ENCODE results near the gene NTSR1.
"Not testable (repeated sequence)": the region's sequence is repeated elsewhere in the genome, so short reads cannot be mapped to it uniquely, and the experiment has no call there.

The NTSR1 gene

GRCh38 chr20:62675156-62675876, 33.3 kb upstream of the NTSR1 start:
- no peak for DNase-seq

DNA sequence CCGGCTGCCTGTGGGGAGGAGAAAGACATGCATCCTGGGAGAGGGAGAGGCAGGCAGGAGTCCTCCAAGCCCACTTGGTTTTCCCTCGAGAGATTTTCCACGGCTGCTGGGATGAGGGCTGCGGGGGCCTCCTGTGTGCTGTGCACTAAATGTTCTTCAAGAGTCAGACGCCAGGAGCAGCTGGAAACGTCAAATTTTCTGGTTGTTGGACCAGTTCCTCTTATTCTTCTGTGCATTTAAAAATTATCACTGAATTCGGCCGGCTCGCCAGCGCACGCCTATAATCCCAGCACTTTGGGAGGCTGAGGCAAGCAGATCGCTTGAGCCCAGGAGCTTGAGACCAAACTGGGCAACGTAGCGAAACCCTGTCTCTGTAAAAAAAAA, 32.8 kb upstream of the NTSR1 start:
- DNase-seq, result no peak

GRCh38 chr20:62676976-62677375, 31.7 kb upstream of the NTSR1 start:
- no peak for DNase-seq

DNA sequence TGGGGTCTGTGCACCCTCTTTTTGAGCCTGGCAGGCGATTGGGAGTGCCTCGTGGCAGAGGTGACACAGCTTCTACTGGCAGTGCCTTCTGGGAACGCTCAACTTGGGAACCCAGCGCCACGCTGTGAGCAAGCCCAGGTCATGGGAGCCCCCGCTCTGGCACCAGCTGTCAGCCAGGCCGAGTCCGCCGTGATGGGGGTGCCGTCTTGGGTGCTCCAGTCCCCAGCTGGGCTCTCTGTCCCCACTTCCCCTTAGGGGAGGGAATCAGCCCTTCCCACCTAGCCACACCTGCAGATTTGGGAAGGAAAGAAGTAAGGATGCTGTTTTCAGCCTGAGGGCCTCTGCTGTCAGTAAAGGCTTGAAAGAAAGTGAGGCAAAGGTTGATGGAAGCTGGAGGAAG, 31.0 kb upstream of the NTSR1 start:
- no peak for DNase-seq

DNA sequence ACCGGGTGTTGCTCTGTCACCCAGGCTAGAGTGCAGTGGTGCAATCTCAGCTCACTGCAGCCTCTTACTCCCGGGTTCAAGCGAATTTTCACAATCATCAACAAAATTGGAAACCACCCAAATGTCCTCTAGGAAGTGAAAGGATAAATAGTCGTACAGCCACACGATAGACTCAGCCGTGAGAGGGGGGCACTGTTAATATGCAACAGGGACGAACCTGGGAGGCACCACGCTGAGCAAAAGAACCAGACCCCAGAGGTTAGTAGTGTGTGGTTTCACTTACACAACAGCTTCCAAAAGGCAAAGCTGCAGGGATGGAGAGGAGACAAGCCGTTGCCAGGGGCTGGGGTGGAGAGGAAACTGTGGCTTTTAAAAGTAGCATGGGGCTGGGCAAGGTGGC, 30.1 kb upstream of the NTSR1 start:
- no peak for DNase-seq

GRCh38 chr20:62679978-62680589, 28.6 kb upstream of the NTSR1 start:
- no peak for DNase-seq

DNA sequence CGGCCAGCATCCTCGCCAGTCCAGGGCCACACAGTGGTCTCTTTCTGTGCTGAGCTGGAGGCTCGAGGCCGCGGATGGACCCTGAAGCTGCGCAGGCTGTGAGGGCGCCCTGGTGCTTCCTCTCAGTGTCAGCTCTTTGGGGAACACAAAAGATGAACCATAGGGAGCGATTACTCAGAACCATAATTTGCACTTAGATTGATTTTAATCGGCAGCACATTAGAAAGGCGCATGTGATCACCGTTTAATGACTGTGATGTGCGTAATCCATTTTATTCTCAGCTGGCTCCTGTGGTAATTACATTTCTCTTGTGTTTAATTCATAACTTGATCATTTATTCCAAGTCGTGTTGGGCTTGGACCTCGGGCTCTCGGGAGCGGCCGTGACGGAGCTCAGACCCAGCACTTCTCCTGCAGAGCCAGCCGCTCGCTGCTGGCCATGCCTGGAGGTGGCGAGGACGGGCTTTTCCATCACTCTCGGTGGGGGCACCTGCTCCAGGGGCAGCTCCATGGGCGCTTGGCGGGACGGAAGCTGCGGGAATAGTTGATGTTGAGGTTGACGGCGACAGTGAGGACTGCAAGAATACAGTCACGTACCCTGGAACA, 25.6 kb upstream of the NTSR1 start:
- no peak for DNase-seq

GRCh38 chr20:62683660-62684322, 24.8 kb upstream of the NTSR1 start:
- DNase-seq, result not testable (repeated sequence)

GRCh38 chr20:62684981-62685380, 23.7 kb upstream of the NTSR1 start:
- no peak for DNase-seq

DNA sequence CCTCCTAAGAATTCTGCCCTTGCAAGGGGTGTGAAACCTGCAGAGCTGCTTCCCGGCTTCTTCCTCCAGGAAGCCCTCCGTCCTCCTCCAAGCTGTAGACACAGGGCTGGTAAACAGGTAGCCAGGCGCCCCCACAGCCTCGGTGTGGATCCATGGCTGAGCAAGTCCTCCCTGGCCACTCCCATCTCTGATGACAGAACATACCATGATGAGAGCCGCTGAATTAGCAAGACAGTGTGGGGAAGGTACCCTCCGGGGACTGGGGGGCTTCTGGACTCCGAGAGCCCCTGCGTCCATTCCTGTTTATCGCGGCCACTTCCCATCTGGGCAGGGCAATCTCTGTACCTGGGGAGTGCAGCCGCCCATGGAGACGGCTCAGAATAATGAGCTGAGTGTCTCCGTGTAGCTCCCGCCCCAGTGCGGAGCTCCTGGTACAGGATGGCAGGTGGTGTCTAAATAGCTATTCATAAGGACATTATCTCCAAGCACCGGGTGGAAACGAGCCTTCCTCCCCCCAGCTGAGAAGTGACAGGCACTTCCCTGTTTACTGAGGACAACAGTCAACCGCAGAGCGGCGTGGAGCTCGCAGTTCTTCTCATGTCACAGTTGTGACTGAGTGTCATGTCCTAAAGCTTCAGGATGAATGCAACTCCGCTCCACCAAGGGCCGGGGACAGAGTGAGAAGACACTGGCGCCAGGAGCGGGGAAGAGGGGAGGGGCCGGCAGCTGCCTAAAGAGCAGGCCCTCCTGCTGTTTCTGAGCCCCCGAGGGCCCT, 22.7 kb upstream of the NTSR1 start:
- DNase-seq, result peak; percentile 88

GRCh38 chr20:62686869-62687830, 21.5 kb upstream of the NTSR1 start:
- no peak for DNase-seq

DNA sequence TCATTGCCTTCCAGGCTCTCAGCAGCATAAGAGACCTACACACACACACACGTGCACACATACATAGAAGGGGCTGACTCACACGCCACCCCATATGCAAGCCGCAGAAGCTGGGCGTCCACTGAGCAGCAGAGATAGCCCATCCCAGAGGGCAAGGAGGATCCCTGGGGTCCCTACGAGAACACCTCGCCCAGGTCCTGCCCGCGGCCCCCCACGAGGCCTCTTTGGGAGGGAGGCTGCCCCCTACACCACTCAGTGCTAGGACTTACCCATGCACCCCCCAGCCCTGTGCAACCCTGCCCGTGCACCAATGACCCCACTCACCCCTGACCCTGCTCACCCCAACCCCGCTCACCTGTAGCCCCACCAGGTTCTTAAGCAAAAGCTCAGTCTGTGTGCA, 20.6 kb upstream of the NTSR1 start:
- no peak for DNase-seq

DNA sequence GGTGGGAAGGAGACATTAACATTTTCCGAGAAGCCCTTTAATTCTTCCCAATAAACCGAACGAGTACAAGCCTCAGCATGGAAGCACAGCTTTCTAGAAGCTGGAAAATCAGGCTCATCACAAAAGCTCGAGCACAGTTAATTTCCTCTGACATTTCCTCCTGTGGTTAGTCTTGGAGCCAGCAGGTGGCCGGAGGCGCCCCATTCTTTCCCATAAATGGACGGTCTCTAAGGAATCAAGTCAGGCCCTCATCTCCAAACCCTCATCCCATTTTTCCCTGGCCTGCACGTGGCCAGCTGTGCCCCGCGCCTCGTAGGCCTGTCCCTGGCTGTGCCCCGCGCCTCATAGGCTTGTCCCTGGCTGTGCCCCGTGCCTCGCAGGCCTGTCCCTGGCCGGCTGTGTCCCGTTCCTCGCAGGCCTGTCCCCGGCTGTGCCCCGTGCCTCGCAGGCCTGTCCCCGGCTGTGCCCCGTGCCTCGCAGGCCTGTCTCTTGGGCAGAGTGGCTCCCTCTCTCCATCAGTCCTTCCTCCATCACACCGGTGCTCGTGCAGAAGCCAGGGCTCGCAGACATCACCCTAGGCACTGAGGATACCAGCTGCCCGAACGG, 19.7 kb upstream of the NTSR1 start:
- no peak for DNase-seq

DNA sequence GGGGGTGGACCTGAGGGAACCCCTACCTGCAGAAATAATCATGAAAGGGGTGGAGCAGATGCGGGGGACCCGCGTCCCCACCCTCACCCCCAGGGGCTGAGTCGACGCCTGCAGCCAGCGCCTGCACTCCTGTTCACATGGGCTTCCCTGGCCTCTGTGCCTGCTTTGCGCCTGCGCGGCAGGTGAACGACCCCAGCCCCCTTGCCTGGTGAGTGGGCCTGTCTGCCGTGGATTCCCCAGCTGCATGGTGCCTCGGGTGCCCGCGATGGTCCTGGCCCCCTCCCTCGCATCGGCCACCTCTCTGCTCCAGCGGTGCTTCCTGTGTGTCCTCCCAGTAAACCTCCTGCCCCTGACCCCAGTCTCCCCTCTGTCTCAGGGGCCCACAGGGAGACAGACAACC, 18.8 kb upstream of the NTSR1 start:
- DNase-seq, result no peak

DNA sequence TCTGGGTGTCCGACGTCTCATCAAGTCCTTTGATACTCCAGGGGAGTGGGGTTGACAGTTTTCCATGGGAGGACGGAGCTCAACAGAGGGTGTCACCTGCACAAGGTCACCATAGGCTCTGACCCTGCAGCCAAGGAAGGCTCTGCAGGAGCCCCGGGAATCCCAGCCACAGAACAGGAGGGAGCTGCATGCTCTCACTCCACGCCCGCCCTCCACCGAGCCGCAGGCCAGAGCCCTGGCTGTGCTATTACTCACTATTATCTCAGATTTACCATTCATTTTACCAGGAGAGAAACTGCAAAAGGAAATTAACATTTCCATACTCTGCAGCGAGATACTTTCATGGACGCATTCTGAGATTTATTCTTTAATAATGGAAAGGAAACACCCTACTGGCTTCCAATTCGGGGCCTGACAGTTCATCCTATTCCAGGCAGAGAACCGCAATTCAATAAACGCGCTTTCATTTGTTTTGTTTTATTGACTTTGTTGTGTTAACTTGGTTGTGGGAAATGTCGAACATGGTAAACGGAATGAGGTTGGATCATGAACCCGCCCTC, 18.3 kb upstream of the NTSR1 start:
- DNase-seq, result no peak

GRCh38 chr20:62691487-62691886, 17.1 kb upstream of the NTSR1 start:
- no peak for DNase-seq

DNA sequence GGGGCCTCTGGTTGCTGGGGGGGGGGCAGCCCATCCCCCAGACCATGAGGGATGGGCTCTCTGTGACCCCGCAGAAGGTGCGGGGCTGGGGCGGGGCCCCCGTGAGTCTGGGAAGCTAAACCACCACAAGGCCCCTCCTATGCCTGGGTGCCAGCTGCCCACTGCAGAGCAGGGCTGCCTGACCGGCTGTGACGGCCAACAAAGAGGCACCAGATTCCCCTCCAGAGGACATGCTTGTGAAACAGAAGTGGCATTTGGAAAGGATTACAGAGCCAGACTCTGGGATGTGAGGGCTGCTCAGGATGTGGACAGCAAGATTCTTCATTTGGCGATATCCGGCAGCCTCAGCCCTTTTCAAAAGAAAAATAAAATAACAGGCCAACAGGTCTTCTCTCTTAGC, 16.5 kb upstream of the NTSR1 start:
- no peak for DNase-seq

DNA sequence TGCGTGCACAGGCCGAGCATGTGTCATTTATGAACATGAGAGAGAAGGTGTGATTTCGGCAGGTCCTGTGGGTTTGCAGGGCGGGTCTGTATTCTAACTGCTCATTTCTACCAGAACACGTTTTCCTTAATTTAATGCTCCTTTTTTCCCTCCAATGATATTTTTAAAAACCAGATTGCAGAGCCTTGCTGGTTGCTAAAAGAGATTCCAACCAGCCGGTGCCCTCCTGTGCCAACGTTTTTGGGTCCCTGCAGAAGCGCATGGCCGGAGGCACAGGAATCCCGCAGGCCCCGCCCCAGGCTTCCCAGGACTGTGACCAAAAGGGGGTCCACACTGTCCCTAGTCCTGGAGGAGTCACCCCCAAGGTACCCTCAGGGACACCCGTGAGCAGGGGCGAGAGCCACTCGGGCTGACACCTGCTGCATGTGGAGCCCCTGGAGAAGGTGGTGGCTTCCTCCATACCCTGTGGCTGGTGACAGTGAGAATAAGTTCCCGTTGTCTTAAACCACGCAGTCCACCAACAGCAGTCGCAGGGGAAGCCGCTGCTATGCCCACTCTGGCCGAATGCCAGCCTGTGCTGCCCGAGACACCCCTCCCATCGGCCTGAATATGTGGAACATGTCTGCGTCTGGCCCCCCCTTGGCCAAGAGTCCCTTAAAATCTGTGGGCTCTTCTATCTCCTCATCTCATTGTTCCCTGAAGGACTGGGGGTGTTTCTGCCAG, 15.7 kb upstream of the NTSR1 start:
- DNase-seq, result no peak

DNA sequence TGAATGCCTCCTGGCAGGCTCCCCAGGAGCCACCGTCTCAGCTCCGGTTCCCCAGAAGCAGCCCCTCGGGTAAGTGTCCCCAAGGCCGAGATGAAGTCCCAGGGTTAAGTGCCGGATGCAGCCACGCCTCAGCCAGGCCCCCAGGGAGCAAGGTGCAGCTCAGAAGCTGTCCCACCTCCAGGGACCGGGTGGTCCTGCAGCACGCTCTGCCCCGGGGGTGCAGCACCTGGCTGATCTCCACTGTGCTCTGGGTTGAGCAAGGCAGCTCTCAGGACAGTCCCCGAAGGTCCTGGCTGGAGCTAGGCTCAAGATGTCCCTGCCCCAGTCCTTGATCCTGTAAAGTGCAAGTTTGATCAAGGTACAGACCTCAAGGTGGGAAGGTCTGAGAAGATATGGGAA, 15.1 kb upstream of the NTSR1 start:
- DNase-seq, result no peak

DNA sequence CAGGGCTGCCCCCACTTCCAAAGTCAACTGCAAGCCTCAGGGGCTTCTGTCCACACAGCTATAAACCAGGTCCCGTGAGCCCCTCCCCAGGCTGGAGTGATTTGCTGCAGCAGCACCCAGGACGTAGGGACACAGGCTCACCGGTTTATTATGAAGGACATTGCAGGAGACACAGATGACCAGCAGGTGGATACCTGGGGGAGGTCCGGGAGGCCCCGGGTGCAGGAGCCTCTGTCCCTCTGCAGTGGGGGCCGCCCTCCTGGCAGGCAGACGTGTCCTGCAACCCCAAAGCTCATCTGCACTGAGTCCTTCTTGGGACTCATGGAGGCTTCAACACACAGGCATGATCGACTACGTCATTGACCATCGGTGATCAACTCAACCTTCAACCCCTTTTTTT, 14.5 kb upstream of the NTSR1 start:
- DNase-seq, result no peak

DNA sequence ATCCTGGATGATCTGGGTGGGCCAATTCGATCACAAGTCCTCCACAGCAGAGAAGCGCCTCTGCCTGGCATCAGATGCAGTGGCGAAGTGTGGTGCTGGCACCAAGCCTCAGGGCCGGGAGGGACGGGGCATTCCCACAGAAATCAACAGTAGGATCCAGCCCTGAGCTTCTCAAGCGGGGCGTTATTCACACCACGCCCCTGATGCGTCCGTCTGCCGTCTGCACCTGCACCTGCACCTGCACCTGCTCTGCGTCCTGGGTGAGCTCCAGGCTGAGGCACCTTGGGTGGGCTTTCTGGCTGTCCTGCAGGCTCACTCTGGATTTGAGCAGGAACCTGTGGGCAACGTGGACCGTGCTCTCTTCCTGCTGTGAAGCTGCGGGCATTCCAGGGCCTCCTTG, 13.8 kb upstream of the NTSR1 start:
- no peak for DNase-seq
